ENCODE results near the gene PTPN23. TPM values are rescaled to one million over a fixed set of nuclear protein-coding genes. Genes with fewer than 3 reads are reported as not detected.
"Not testable (repeated sequence)": the region's sequence is repeated elsewhere in the genome, so short reads cannot be mapped to it uniquely, and the experiment has no call there.

The PTPN23 gene
- total RNA-seq, 2 experiments from 2014 or later: 25.9 to 29.4 TPM

GRCh38 chr3:47433796-47434195, 53.0 kb downstream of the PTPN23 start:
- ChIA-PET POLR2A (no interaction called here), CTCF (interaction anchor here (0.6 kb wide), 1 partner anchor 355 kb away, joined by 3 read pairs; no protein-coding TSS in a partner anchor)
- peaks cover 31% of the 10 kb centered on the region for H3K36me3 Mint-ChIP-seq (ENCODE audit: low read depth)
- H3K4me3 Mint-ChIP-seq: no peak overlapping the region
- H3K4me1 Mint-ChIP-seq: peaks cover 5% of the 10 kb centered on the region
- H3K27ac Mint-ChIP-seq: no peak overlapping the region
- H3K9me3 Mint-ChIP-seq (ENCODE audit: low read depth): no peaks in the 10 kb centered on the region
- no peak for DNase-seq
- no peak for ATAC-seq
- H3K27me3 Mint-ChIP-seq: no peaks in the 10 kb centered on the region
- intact Hi-C loops (cut with DNase I, micrococcal nuclease): no loop called here

GRCh38 chr3:47434849-47435248, 54.0 kb downstream of the PTPN23 start:
- POLR2A ChIA-PET: no interaction called here
- no peak overlapping the region for H3K27ac Mint-ChIP-seq
- no peak overlapping the region for H3K4me3 Mint-ChIP-seq
- no peaks in the 10 kb centered on the region for H3K9me3 Mint-ChIP-seq (ENCODE audit: low read depth)
- H3K36me3 Mint-ChIP-seq (ENCODE audit: low read depth): peaks cover 39% of the 10 kb centered on the region
- no peak for ATAC-seq
- no peak for DNase-seq
- intact Hi-C loops (cut with DNase I, micrococcal nuclease): no loop called here
- no peaks in the 10 kb centered on the region for H3K27me3 Mint-ChIP-seq
- CTCF ChIA-PET: interaction anchor here (0.7 kb wide), 1 partner anchor 88 kb away, joined by 4 read pairs; no protein-coding TSS in a partner anchor
- H3K4me1 Mint-ChIP-seq: peaks cover 5% of the 10 kb centered on the region

GRCh38 chr3:47436180-47436579, 55.4 kb downstream of the PTPN23 start:
- no peak overlapping the region for H3K4me3 Mint-ChIP-seq
- H3K9me3 Mint-ChIP-seq (ENCODE audit: low read depth): no peaks in the 10 kb centered on the region
- DNase-seq (no peak), ATAC-seq (no peak)
- no peaks in the 10 kb centered on the region for H3K27me3 Mint-ChIP-seq
- H3K36me3 Mint-ChIP-seq (ENCODE audit: low read depth): peaks cover 38% of the 10 kb centered on the region
- H3K4me1 Mint-ChIP-seq: peaks cover 5% of the 10 kb centered on the region
- ChIA-PET POLR2A (no interaction called here), CTCF (interaction anchor here (0.8 to 1.5 kb wide), 3 partner anchors 14 to 40 kb away, joined by 3 to 5 read pairs (median 4); no protein-coding TSS in a partner anchor)
- no peak overlapping the region for H3K27ac Mint-ChIP-seq
- intact Hi-C loops (cut with DNase I, micrococcal nuclease): no loop called here

GRCh38 chr3:47440131-47440530, 59.3 kb downstream of the PTPN23 start:
- POLR2A ChIA-PET: no interaction called here
- H3K4me1 Mint-ChIP-seq: peaks cover 6% of the 10 kb centered on the region
- DNase-seq: no peak
- H3K27me3 Mint-ChIP-seq: no peaks in the 10 kb centered on the region
- no peak for ATAC-seq
- peaks cover 22% of the 10 kb centered on the region for H3K36me3 Mint-ChIP-seq (ENCODE audit: low read depth)
- CTCF ChIA-PET: no interaction called here
- no peak overlapping the region for H3K27ac Mint-ChIP-seq
- H3K9me3 Mint-ChIP-seq (ENCODE audit: low read depth): no peaks in the 10 kb centered on the region
- intact Hi-C loops (cut with DNase I, micrococcal nuclease): no loop called here
- no peak overlapping the region for H3K4me3 Mint-ChIP-seq

- DNase-seq: no peak
- no peaks in the 10 kb centered on the region for H3K9me3 Mint-ChIP-seq (ENCODE audit: low read depth)
- peaks cover 19% of the 10 kb centered on the region for H3K36me3 Mint-ChIP-seq (ENCODE audit: low read depth)
- no peak overlapping the region for H3K27ac Mint-ChIP-seq
- peaks cover 6% of the 10 kb centered on the region for H3K4me1 Mint-ChIP-seq
- ChIA-PET POLR2A (interaction anchor here (0.6 to 0.7 kb wide), 2 partner anchors 21 to 389 kb away, joined by 3 to 4 read pairs; no protein-coding TSS in a partner anchor), CTCF (interaction anchor here (0.9 kb wide), 1 partner anchor 79 kb away, joined by 3 read pairs; no protein-coding TSS in a partner anchor)
- intact Hi-C loops (cut with DNase I, micrococcal nuclease): no loop called here
- no peaks in the 10 kb centered on the region for H3K27me3 Mint-ChIP-seq
- ATAC-seq: no peak
- H3K4me3 Mint-ChIP-seq: no peak overlapping the region
Observed at GRCh38 chr3:47441796-47442551, 61.2 kb downstream of the PTPN23 start.

GRCh38 chr3:47443611-47443995, 62.8 kb downstream of the PTPN23 start:
- ChIA-PET CTCF (no interaction called here), POLR2A (no interaction called here)
- intact Hi-C loops (cut with DNase I, micrococcal nuclease): no loop called here
- Mint-ChIP-seq H3K4me3 (no peak overlapping the region), H3K27ac (peak overlapping the region; percentile 2), H3K4me1 (peaks cover 9% of the 10 kb centered on the region), H3K27me3 (no peaks in the 10 kb centered on the region), H3K9me3 (ENCODE audit: low read depth) (no peaks in the 10 kb centered on the region), H3K36me3 (ENCODE audit: low read depth) (peaks cover 22% of the 10 kb centered on the region)
- ATAC-seq (no peak), DNase-seq (no peak)

- no peaks in the 10 kb centered on the region for H3K27me3 Mint-ChIP-seq
- H3K36me3 Mint-ChIP-seq (ENCODE audit: low read depth): peaks cover 20% of the 10 kb centered on the region
- no peaks in the 10 kb centered on the region for H3K9me3 Mint-ChIP-seq (ENCODE audit: low read depth)
- ChIA-PET CTCF (no interaction called here), POLR2A (no interaction called here)
- H3K4me3 Mint-ChIP-seq: no peak overlapping the region
- DNase-seq (no peak), ATAC-seq (no peak)
- H3K4me1 Mint-ChIP-seq: peaks cover 12% of the 10 kb centered on the region
- intact Hi-C loops (cut with DNase I, micrococcal nuclease): no loop called here
- H3K27ac Mint-ChIP-seq: peak overlapping the region; percentile 2
Observed at GRCh38 chr3:47444103-47444502, 63.3 kb downstream of the PTPN23 start.

- H3K4me1 Mint-ChIP-seq: peaks cover 23% of the 10 kb centered on the region
- intact Hi-C loops (cut with DNase I, micrococcal nuclease): no loop called here
- DNase-seq (no peak), ATAC-seq (no peak)
- no peaks in the 10 kb centered on the region for H3K9me3 Mint-ChIP-seq (ENCODE audit: low read depth)
- H3K4me3 Mint-ChIP-seq: no peak overlapping the region
- no peak overlapping the region for H3K27ac Mint-ChIP-seq
- peaks cover 13% of the 10 kb centered on the region for H3K36me3 Mint-ChIP-seq (ENCODE audit: low read depth)
- ChIA-PET CTCF (no interaction called here), POLR2A (no interaction called here)
- H3K27me3 Mint-ChIP-seq: no peaks in the 10 kb centered on the region
Observed at GRCh38 chr3:47452453-47453215, 71.8 kb downstream of the PTPN23 start.

GRCh38 chr3:47455806-47456452, 75.1 kb downstream of the PTPN23 start:
- DNase-seq (no peak), ATAC-seq (no peak)
- CTCF ChIA-PET: no interaction called here
- POLR2A ChIA-PET: no interaction called here
- peaks cover 6% of the 10 kb centered on the region for H3K9me3 Mint-ChIP-seq (ENCODE audit: low read depth)
- peaks cover 17% of the 10 kb centered on the region for H3K36me3 Mint-ChIP-seq (ENCODE audit: low read depth)
- no peaks in the 10 kb centered on the region for H3K27me3 Mint-ChIP-seq
- intact Hi-C loops (cut with DNase I, micrococcal nuclease): no loop called here
- no peak overlapping the region for H3K27ac Mint-ChIP-seq
- no peak overlapping the region for H3K4me3 Mint-ChIP-seq
- H3K4me1 Mint-ChIP-seq: peaks cover 22% of the 10 kb centered on the region

- ChIA-PET POLR2A (interaction anchor here (0.6 kb wide), 1 partner anchor 319 kb away, joined by 3 read pairs; no protein-coding TSS in a partner anchor), CTCF (interaction anchor here (1.2 kb wide), 1 partner anchor 36 kb away, joined by 5 read pairs; no protein-coding TSS in a partner anchor)
- Mint-ChIP-seq H3K9me3 (ENCODE audit: low read depth) (peaks cover 6% of the 10 kb centered on the region), H3K4me1 (peaks cover 23% of the 10 kb centered on the region), H3K4me3 (no peak overlapping the region), H3K36me3 (ENCODE audit: low read depth) (peaks cover 18% of the 10 kb centered on the region), H3K27me3 (no peaks in the 10 kb centered on the region), H3K27ac (no peak overlapping the region)
- ATAC-seq (no peak), DNase-seq (no peak)
- intact Hi-C loops (cut with DNase I, micrococcal nuclease): no loop called here
Observed at GRCh38 chr3:47456984-47457383, 76.2 kb downstream of the PTPN23 start.

- CTCF ChIA-PET; ATAC-seq; POLR2A ChIA-PET; H3K27me3 Mint-ChIP-seq; intact Hi-C loops (cut with DNase I, micrococcal nuclease); H3K4me3 Mint-ChIP-seq; DNase-seq; H3K9me3 Mint-ChIP-seq (ENCODE audit: low read depth); H3K27ac Mint-ChIP-seq: not testable (repeated sequence)
- Mint-ChIP-seq H3K4me1 (peaks cover 30% of the 10 kb centered on the region), H3K36me3 (ENCODE audit: low read depth) (peaks cover 15% of the 10 kb centered on the region)
Observed at GRCh38 chr3:47459534-47460085, 78.8 kb downstream of the PTPN23 start.
